Esophagus squamous epithelium (tissue), 4 donors: ENCODE results near the gene ADAM33.

Experiments
- POLR2A ChIP-seq, 4 donors: fragments of 450-650 bp; IDR thresholded peaks; one replicate each; pipeline ENCODE4 v1.6.1; 2017; ENCODE audit warnings: antibody characterized with exemption in 4 of 4, mild to moderate bottlenecking in 4 of 4, moderate library complexity in 3 of 4
- TF ChIP-seq, protein P1 (sequence below), 6 experiments: fragments of 450-650 bp in 4 of 6; fragments of 200-600 bp in 2 of 6; sonication (generic) in 2 of 6; IDR thresholded peaks; one replicate each; pipeline ENCODE4 v1.5.1; 2016 to 2019; ENCODE audit warnings: antibody characterized with exemption in 6 of 6, mild to moderate bottlenecking in 4 of 6, moderate library complexity in 4 of 6

- TF ChIP-seq, protein P1, sequence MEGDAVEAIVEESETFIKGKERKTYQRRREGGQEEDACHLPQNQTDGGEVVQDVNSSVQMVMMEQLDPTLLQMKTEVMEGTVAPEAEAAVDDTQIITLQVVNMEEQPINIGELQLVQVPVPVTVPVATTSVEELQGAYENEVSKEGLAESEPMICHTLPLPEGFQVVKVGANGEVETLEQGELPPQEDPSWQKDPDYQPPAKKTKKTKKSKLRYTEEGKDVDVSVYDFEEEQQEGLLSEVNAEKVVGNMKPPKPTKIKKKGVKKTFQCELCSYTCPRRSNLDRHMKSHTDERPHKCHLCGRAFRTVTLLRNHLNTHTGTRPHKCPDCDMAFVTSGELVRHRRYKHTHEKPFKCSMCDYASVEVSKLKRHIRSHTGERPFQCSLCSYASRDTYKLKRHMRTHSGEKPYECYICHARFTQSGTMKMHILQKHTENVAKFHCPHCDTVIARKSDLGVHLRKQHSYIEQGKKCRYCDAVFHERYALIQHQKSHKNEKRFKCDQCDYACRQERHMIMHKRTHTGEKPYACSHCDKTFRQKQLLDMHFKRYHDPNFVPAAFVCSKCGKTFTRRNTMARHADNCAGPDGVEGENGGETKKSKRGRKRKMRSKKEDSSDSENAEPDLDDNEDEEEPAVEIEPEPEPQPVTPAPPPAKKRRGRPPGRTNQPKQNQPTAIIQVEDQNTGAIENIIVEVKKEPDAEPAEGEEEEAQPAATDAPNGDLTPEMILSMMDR (IDR thresholded peaks at IDR 0.05): no peak
- no peak for TF ChIP-seq POLR2A (IDR thresholded peaks at IDR 0.05)
Measured at GRCh38 chr20:3697588-3698305, 15.9 kb upstream of the ADAM33 start.
